ENCODE measurements around the gene ALOX5AP. TPM values are rescaled to one million over a fixed set of nuclear protein-coding genes. Genes with fewer than 3 reads are reported as not detected.
"Not testable (repeated sequence)": the region's sequence is repeated elsewhere in the genome, so short reads cannot be mapped to it uniquely, and the experiment has no call there.

Gene ALOX5AP
- polyA plus RNA-seq, 3 donors, result 3.6 to 6.0 (median 4.8) TPM

GRCh38 chr13:30736461-30737320, 1.3 kb downstream of the ALOX5AP start:
- no peak for DNase-seq (ENCODE audit: low read depth in 3 of 3, low spot score in 2 of 3)

- DNase-seq (ENCODE audit: low read depth in 3 of 3, low spot score in 2 of 3), result no peak
These were observed 2.4 kb downstream of the ALOX5AP start for GRCh38 chr13:30737511-30738337.

GRCh38 chr13:30738526-30739236, 3.3 kb downstream of the ALOX5AP start:
- DNase-seq (ENCODE audit: low read depth in 3 of 3, low spot score in 2 of 3), result no peak

- DNase-seq (ENCODE audit: low read depth in 3 of 3, low spot score in 2 of 3), result no peak
These were observed 3.8 kb downstream of the ALOX5AP start for GRCh38 chr13:30739237-30739528.

- DNase-seq (ENCODE audit: low read depth in 3 of 3, low spot score in 2 of 3), result no peak
These were observed 4.7 kb downstream of the ALOX5AP start for GRCh38 chr13:30739761-30740642.

- DNase-seq (ENCODE audit: low read depth in 3 of 3, low spot score in 2 of 3), result no peak
These were observed 7.6 kb downstream of the ALOX5AP start for GRCh38 chr13:30742901-30743300.

- DNase-seq (ENCODE audit: low read depth in 3 of 3, low spot score in 2 of 3), result no peak
These were observed 8.1 kb downstream of the ALOX5AP start for GRCh38 chr13:30743319-30744055.

- no peak for DNase-seq (ENCODE audit: low read depth in 3 of 3, low spot score in 2 of 3)
These were observed 8.8 kb downstream of the ALOX5AP start for GRCh38 chr13:30744056-30744680.

- DNase-seq (ENCODE audit: low read depth in 3 of 3, low spot score in 2 of 3), result no peak
These were observed 9.3 kb downstream of the ALOX5AP start for GRCh38 chr13:30744681-30745077.

GRCh38 chr13:30745906-30746686, 10.8 kb downstream of the ALOX5AP start:
- DNase-seq (ENCODE audit: low read depth in 3 of 3, low spot score in 2 of 3), result no peak

- no peak for DNase-seq (ENCODE audit: low read depth in 3 of 3, low spot score in 2 of 3)
These were observed 11.4 kb downstream of the ALOX5AP start for GRCh38 chr13:30746791-30747190.

- DNase-seq (ENCODE audit: low read depth in 3 of 3, low spot score in 2 of 3), result not testable (repeated sequence)
These were observed 12.5 kb downstream of the ALOX5AP start for GRCh38 chr13:30747845-30748244.

GRCh38 chr13:30748717-30749116, 13.4 kb downstream of the ALOX5AP start:
- DNase-seq (ENCODE audit: low read depth in 3 of 3, low spot score in 2 of 3), result no peak

GRCh38 chr13:30750036-30750435, 14.7 kb downstream of the ALOX5AP start:
- DNase-seq (ENCODE audit: low read depth in 3 of 3, low spot score in 2 of 3), result no peak

GRCh38 chr13:30751183-30751933, 16.0 kb downstream of the ALOX5AP start:
- no peak for DNase-seq (ENCODE audit: low read depth in 3 of 3, low spot score in 2 of 3)

- DNase-seq (ENCODE audit: low read depth in 3 of 3, low spot score in 2 of 3), result no peak
These were observed 17.0 kb downstream of the ALOX5AP start for GRCh38 chr13:30752201-30752797.

GRCh38 chr13:30753030-30753616, 17.8 kb downstream of the ALOX5AP start:
- no peak for DNase-seq (ENCODE audit: low read depth in 3 of 3, low spot score in 2 of 3)
